ENCODE measurements around the gene MAP7.
"Not testable (repeated sequence)": the region's sequence is repeated elsewhere in the genome, so short reads cannot be mapped to it uniquely, and the experiment has no call there.

MAP7 gene

GRCh38 chr6:136383268-136383937 is 166.8 kb downstream of the MAP7 start:
- Histone ChIP-seq H3K27ac (ENCODE audit: low read depth, low read length) (no peak overlapping the region), H3K36me3 (ENCODE audit: control insufficient read depth in 1 of 2, insufficient read depth in 2 of 2, low read length in 2 of 2) (peaks cover 0 to 2% of the 10 kb centered on the region in 2 donors), H3K4me3 (ENCODE audit: low read depth in 1 of 2, low read length in 2 of 2) (no peak overlapping the region), H3K9ac (ENCODE audit: low read depth in 1 of 2, low read length in 2 of 2) (no peak overlapping the region), H3K4me1 (ENCODE audit: control insufficient read depth in 1 of 2, insufficient read depth in 2 of 2, low read length in 2 of 2) (no peaks in the 10 kb centered on the region), H3K9me3 (ENCODE audit: control insufficient read depth in 1 of 2, low read length in 2 of 2) (no peaks in the 10 kb centered on the region), H3K27me3 (ENCODE audit: control insufficient read depth in 1 of 2, insufficient read depth in 2 of 2, low read length in 2 of 2) (no peaks in the 10 kb centered on the region)

DNA sequence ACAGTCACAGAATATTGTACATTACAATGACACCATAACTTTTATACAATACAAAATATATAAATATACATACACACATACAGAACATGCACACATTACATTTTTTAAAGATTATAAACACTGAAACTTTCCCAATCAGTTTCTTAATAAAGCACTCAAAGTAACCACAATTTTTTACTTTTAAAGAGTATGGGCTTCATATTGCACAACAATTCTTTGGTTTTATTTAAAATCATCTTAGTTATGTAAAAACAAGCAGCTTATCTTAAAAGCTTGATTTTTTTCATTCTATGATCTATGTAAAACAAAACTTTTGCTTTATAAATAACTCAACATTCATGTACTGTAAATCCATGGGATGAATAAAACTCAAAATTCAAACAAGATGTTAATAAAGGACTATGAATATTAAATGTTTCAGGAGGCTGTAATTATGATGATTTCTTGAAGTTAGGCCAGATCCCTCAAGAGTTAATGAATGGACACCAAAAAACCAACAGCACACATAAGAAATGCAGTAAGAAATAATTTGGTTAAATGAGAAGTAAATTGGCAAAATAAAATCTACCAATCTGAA is 167.5 kb downstream of the MAP7 start:
- peaks cover 2% of the 10 kb centered on the region in 2 donors for H3K36me3 ChIP-seq (ENCODE audit: control insufficient read depth in 1 of 2, insufficient read depth in 2 of 2, low read length in 2 of 2)
- no peaks in the 10 kb centered on the region for H3K27me3 ChIP-seq (ENCODE audit: control insufficient read depth in 1 of 2, insufficient read depth in 2 of 2, low read length in 2 of 2)
- H3K9ac ChIP-seq (ENCODE audit: low read depth in 1 of 2, low read length in 2 of 2), result no peak overlapping the region
- H3K27ac ChIP-seq (ENCODE audit: low read depth, low read length), result no peak overlapping the region
- no peaks in the 10 kb centered on the region for H3K4me1 ChIP-seq (ENCODE audit: control insufficient read depth in 1 of 2, insufficient read depth in 2 of 2, low read length in 2 of 2)
- no peak overlapping the region for H3K4me3 ChIP-seq (ENCODE audit: low read depth in 1 of 2, low read length in 2 of 2)
- no peaks in the 10 kb centered on the region for H3K9me3 ChIP-seq (ENCODE audit: control insufficient read depth in 1 of 2, low read length in 2 of 2)

GRCh38 chr6:136378888-136379287 is 171.3 kb downstream of the MAP7 start:
- no peak overlapping the region for H3K27ac ChIP-seq (ENCODE audit: low read depth, low read length)
- no peak overlapping the region for H3K4me3 ChIP-seq (ENCODE audit: low read depth in 1 of 2, low read length in 2 of 2)

GRCh38 chr6:136375836-136376235 is 174.4 kb downstream of the MAP7 start:
- H3K4me3 ChIP-seq (ENCODE audit: low read depth in 1 of 2, low read length in 2 of 2); H3K27ac ChIP-seq (ENCODE audit: low read depth, low read length); H3K9ac ChIP-seq (ENCODE audit: low read depth in 1 of 2, low read length in 2 of 2); H3K4me1 ChIP-seq (ENCODE audit: control insufficient read depth in 1 of 2, insufficient read depth in 2 of 2, low read length in 2 of 2); H3K27me3 ChIP-seq (ENCODE audit: control insufficient read depth in 1 of 2, insufficient read depth in 2 of 2, low read length in 2 of 2); H3K9me3 ChIP-seq (ENCODE audit: control insufficient read depth in 1 of 2, low read length in 2 of 2): not testable (repeated sequence)
- H3K36me3 ChIP-seq (ENCODE audit: control insufficient read depth in 1 of 2, insufficient read depth in 2 of 2, low read length in 2 of 2), result peaks cover 18 to 28% of the 10 kb centered on the region in 2 donors

More at GRCh38 chr6:136378888-136379287, 171.3 kb downstream of the MAP7 start:
- Histone ChIP-seq H3K36me3 (ENCODE audit: control insufficient read depth in 1 of 2, insufficient read depth in 2 of 2, low read length in 2 of 2) (peaks cover 11 to 16% of the 10 kb centered on the region in 2 donors), H3K27me3 (ENCODE audit: control insufficient read depth in 1 of 2, insufficient read depth in 2 of 2, low read length in 2 of 2) (no peaks in the 10 kb centered on the region), H3K9me3 (ENCODE audit: control insufficient read depth in 1 of 2, low read length in 2 of 2) (no peaks in the 10 kb centered on the region), H3K4me1 (ENCODE audit: control insufficient read depth in 1 of 2, insufficient read depth in 2 of 2, low read length in 2 of 2) (no peaks in the 10 kb centered on the region), H3K9ac (ENCODE audit: low read depth in 1 of 2, low read length in 2 of 2) (no peak overlapping the region)

GRCh38 chr6:136371959-136372358 is 178.3 kb downstream of the MAP7 start:
- Histone ChIP-seq H3K36me3 (ENCODE audit: control insufficient read depth in 1 of 2, insufficient read depth in 2 of 2, low read length in 2 of 2) (peaks cover 13 to 19% of the 10 kb centered on the region in 2 donors), H3K4me1 (ENCODE audit: control insufficient read depth in 1 of 2, insufficient read depth in 2 of 2, low read length in 2 of 2) (no peaks in the 10 kb centered on the region), H3K27me3 (ENCODE audit: control insufficient read depth in 1 of 2, insufficient read depth in 2 of 2, low read length in 2 of 2) (no peaks in the 10 kb centered on the region), H3K27ac (ENCODE audit: low read depth, low read length) (no peak overlapping the region), H3K4me3 (ENCODE audit: low read depth in 1 of 2, low read length in 2 of 2) (no peak overlapping the region), H3K9ac (ENCODE audit: low read depth in 1 of 2, low read length in 2 of 2) (no peak overlapping the region), H3K9me3 (ENCODE audit: control insufficient read depth in 1 of 2, low read length in 2 of 2) (no peaks in the 10 kb centered on the region)

DNA sequence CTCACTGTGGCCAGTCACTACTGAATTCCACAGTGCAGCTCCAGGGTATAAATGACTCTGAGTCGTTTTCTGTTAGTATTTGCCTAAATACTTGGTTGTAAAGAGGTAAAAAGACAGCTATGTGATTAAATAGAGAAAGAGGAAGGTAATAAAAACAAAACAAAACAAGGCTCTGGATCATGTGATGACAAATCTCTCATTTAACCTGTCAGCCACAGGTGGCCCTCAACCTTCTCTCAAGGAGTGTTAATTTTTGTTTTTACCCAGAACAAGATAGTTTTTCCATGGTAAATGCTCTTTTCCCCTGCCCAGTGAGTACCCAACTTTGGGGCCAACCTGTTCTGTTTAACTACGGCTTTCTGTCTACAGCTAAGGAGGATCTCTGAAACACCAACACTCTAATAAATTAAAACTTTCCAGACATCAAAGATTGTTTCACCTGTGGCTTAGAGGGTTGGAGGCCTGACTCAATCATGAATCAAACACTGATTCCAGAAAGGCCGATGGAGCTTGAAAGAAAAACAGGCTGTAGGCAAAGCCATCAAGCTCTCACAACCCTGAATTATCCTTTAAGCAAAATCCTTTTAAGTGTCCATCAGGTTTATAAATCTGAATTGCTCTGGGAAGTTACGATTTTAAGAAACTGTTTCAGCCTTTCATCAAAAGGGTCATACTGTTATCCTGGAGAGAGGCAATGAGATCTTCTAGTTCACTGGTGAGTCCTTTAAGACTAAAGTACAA is 179.1 kb downstream of the MAP7 start:
- Histone ChIP-seq H3K27me3 (ENCODE audit: control insufficient read depth in 1 of 2, insufficient read depth in 2 of 2, low read length in 2 of 2) (no peaks in the 10 kb centered on the region), H3K27ac (ENCODE audit: low read depth, low read length) (no peak overlapping the region), H3K9ac (ENCODE audit: low read depth in 1 of 2, low read length in 2 of 2) (no peak overlapping the region), H3K9me3 (ENCODE audit: control insufficient read depth in 1 of 2, low read length in 2 of 2) (no peaks in the 10 kb centered on the region), H3K4me1 (ENCODE audit: control insufficient read depth in 1 of 2, insufficient read depth in 2 of 2, low read length in 2 of 2) (no peaks in the 10 kb centered on the region), H3K36me3 (ENCODE audit: control insufficient read depth in 1 of 2, insufficient read depth in 2 of 2, low read length in 2 of 2) (peaks cover 9 to 12% of the 10 kb centered on the region in 2 donors), H3K4me3 (ENCODE audit: low read depth in 1 of 2, low read length in 2 of 2) (no peak overlapping the region)

- no peaks in the 10 kb centered on the region for H3K27me3 ChIP-seq (ENCODE audit: control insufficient read depth in 1 of 2, insufficient read depth in 2 of 2, low read length in 2 of 2)
- H3K4me1 ChIP-seq (ENCODE audit: control insufficient read depth in 1 of 2, insufficient read depth in 2 of 2, low read length in 2 of 2), result no peaks in the 10 kb centered on the region
- no peaks in the 10 kb centered on the region for H3K9me3 ChIP-seq (ENCODE audit: control insufficient read depth in 1 of 2, low read length in 2 of 2)
- H3K36me3 ChIP-seq (ENCODE audit: control insufficient read depth in 1 of 2, insufficient read depth in 2 of 2, low read length in 2 of 2), result peaks cover 19 to 29% of the 10 kb centered on the region in 2 donors
- no peak overlapping the region for H3K9ac ChIP-seq (ENCODE audit: low read depth in 1 of 2, low read length in 2 of 2)
- no peak overlapping the region for H3K4me3 ChIP-seq (ENCODE audit: low read depth in 1 of 2, low read length in 2 of 2)
- no peak overlapping the region for H3K27ac ChIP-seq (ENCODE audit: low read depth, low read length)
Measured at GRCh38 chr6:136365776-136366354, 184.4 kb downstream of the MAP7 start.

GRCh38 chr6:136362421-136363356 is 187.5 kb downstream of the MAP7 start:
- Histone ChIP-seq H3K27ac (ENCODE audit: low read depth, low read length) (no peak overlapping the region), H3K4me3 (ENCODE audit: low read depth in 1 of 2, low read length in 2 of 2) (no peak overlapping the region), H3K27me3 (ENCODE audit: control insufficient read depth in 1 of 2, insufficient read depth in 2 of 2, low read length in 2 of 2) (no peaks in the 10 kb centered on the region), H3K4me1 (ENCODE audit: control insufficient read depth in 1 of 2, insufficient read depth in 2 of 2, low read length in 2 of 2) (no peaks in the 10 kb centered on the region), H3K36me3 (ENCODE audit: control insufficient read depth in 1 of 2, insufficient read depth in 2 of 2, low read length in 2 of 2) (peaks cover 19 to 36% of the 10 kb centered on the region in 2 donors), H3K9ac (ENCODE audit: low read depth in 1 of 2, low read length in 2 of 2) (no peak overlapping the region), H3K9me3 (ENCODE audit: control insufficient read depth in 1 of 2, low read length in 2 of 2) (no peaks in the 10 kb centered on the region)

DNA sequence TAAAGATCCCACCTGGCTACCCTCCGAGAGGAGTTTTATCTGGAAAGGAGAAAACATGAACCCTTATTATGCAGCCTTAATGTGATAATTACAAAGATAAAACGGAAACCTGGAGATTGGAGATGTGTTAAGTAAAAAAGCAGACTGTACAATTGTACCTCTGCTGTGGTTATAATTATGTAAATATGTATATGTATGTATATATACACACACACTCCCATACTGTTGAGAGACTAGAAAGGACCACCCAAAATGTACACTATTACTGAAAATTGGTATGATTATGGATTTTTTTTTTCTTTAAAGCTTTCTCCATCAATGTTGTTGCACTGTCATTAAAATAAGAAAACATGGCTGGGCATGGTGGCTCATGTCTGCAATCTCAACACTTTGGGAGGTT is 188.4 kb downstream of the MAP7 start:
- Histone ChIP-seq H3K9me3 (ENCODE audit: control insufficient read depth in 1 of 2, low read length in 2 of 2) (no peaks in the 10 kb centered on the region), H3K27ac (ENCODE audit: low read depth, low read length) (no peak overlapping the region), H3K4me1 (ENCODE audit: control insufficient read depth in 1 of 2, insufficient read depth in 2 of 2, low read length in 2 of 2) (no peaks in the 10 kb centered on the region), H3K9ac (ENCODE audit: low read depth in 1 of 2, low read length in 2 of 2) (no peak overlapping the region), H3K27me3 (ENCODE audit: control insufficient read depth in 1 of 2, insufficient read depth in 2 of 2, low read length in 2 of 2) (no peaks in the 10 kb centered on the region), H3K4me3 (ENCODE audit: low read depth in 1 of 2, low read length in 2 of 2) (no peak overlapping the region), H3K36me3 (ENCODE audit: control insufficient read depth in 1 of 2, insufficient read depth in 2 of 2, low read length in 2 of 2) (peaks cover 19 to 41% of the 10 kb centered on the region in 2 donors)

Measured in duodenal mucosa (tissue), 2 donors.